ENCODE results near the gene CA12. TPM values are rescaled to one million over a fixed set of nuclear protein-coding genes. Genes with fewer than 3 reads are reported as not detected.

Gene CA12
- total and polyA plus RNA-seq, 2 of the 8 experiments (the other 6 are each of a cell fraction or from before 2014, with no cell fraction given) = 4.7 to 4.9 TPM

DNA sequence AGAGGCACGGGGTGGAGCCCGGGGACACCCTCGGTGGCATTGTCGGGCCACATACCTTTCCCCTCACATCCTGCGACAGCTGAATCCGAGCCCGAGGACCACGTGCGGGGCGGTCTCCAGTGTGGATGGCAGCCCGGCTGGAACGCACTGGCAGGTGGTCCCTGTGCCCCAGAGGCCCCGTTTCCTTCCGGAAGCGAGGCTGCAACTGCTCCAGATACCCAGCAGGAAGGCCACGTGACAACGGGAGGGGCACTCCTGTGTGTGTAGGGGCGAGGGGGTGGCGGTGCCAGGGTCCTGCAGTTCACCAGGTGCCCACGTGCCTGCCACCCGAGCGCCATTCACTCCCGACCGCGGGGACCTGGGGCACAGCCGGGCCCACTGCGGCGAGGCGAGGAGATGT, 60.2 kb downstream of the CA12 start:
- no peak overlapping the region for H3K27ac ChIP-seq (ENCODE audit: low read depth, low read length)
- FAIRE-seq (no peak), DNase-seq (ENCODE audit: low read depth in 1 of 2, low spot score in 2 of 2) (no peak)
- TF ChIP-seq POLR2AphosphoS5 (IDR thresholded peaks at IDR 0.05; ENCODE audit: low read depth, low read length) = no peak
- TF ChIP-seq NANOG (IDR thresholded peaks at IDR 0.05; ENCODE audit: insufficient read depth, low read depth, low read length, poor library complexity, severe bottlenecking) = no peak
- no peak for TF ChIP-seq FOSL1 (IDR thresholded peaks at IDR 0.05; ENCODE audit: insufficient read depth, low read depth, low read length)
- TF ChIP-seq CEBPB (IDR thresholded peaks at IDR 0.05; ENCODE audit: low read depth, low read length) = no peak
- no peak for TF ChIP-seq BACH1 (IDR thresholded peaks at IDR 0.05; ENCODE audit: low read length)
- no peak for TF ChIP-seq EGR1 (IDR thresholded peaks at IDR 0.05; ENCODE audit: borderline replicate concordance, low read depth, low read length)
- no peak for TF ChIP-seq CHD2 (IDR thresholded peaks at IDR 0.05; ENCODE audit: low read length)
- H4K5ac ChIP-seq (ENCODE audit: insufficient read length, low read depth, low read length) = no peak overlapping the region
- H2AK5ac ChIP-seq (ENCODE audit: low read depth, low read length) = no peak overlapping the region
- POLR2A ChIA-PET (ENCODE audit: partially characterized antibody) = no interaction called here
- H2BK15ac ChIP-seq (ENCODE audit: low read length) = no peak overlapping the region
- H3K4ac ChIP-seq (replicated peaks; ENCODE audit: insufficient read length, low read depth, low read length) = no peak overlapping the region
- H3K4me1 ChIP-seq (replicated peaks in 1 of 4; ENCODE audit: control insufficient read depth in 3 of 4, insufficient read depth in 4 of 4, low read length in 3 of 4) = peaks cover 0 to 7% (median under 1%) of the 10 kb centered on the region in 4 experiments; a peak in 4 of 7 replicates
- H2BK5ac ChIP-seq (ENCODE audit: low read depth, low read length) = no peak overlapping the region
- H3K79me2 ChIP-seq (ENCODE audit: control insufficient read depth in 1 of 2, insufficient read depth in 2 of 2, low read length in 2 of 2) = no peaks in the 10 kb centered on the region
- no peaks in the 10 kb centered on the region for H3K36me3 ChIP-seq (ENCODE audit: control insufficient read depth in 2 of 4, insufficient read depth in 4 of 4, low read length in 3 of 4)
- no peak overlapping the region for H2BK20ac ChIP-seq (ENCODE audit: low read length)
- no peaks in the 10 kb centered on the region for H4K20me1 ChIP-seq (replicated peaks in 1 of 2; ENCODE audit: control insufficient read depth in 1 of 2, insufficient read depth in 2 of 2, low read length in 2 of 2)
- H3K23me2 ChIP-seq (ENCODE audit: low read depth, low read length) = no peaks in the 10 kb centered on the region
- no peak overlapping the region for H3K14ac ChIP-seq (ENCODE audit: insufficient read length)
- 95% methylated on average over 29 of the region's 29 CpGs; no CpG with 5 or more reads in 1 of the 2 experiments for WGBS, 2 experiments (ENCODE audit: extremely low coverage in 1 of 2, insufficient coverage in 1 of 2, insufficient read length in 1 of 2, insufficient replicate concordance in 2 of 2, low coverage in 1 of 2, low lambda C conversion rate in 2 of 2, missing lambda C conversion rate in 1 of 2)
- H4K8ac ChIP-seq (ENCODE audit: extremely low read depth, insufficient read depth, low read length) = no peak overlapping the region
- H3K27me3 ChIP-seq (replicated peaks in 1 of 4; ENCODE audit: control insufficient read depth in 3 of 4, extremely low read depth in 1 of 4, insufficient read depth in 3 of 4, low read length in 3 of 4) = no peaks in the 10 kb centered on the region
- no peak overlapping the region for H3K56ac ChIP-seq (replicated peaks; ENCODE audit: insufficient read length, low read depth, low read length)
- H3K18ac ChIP-seq (ENCODE audit: extremely low read depth, low read length) = no peak overlapping the region
- no peak overlapping the region for H4K91ac ChIP-seq (replicated peaks; ENCODE audit: insufficient read length, low read length)
- no peak overlapping the region for H2AFZ ChIP-seq (ENCODE audit: low read length)
- no peak overlapping the region for H2BK120ac ChIP-seq (replicated peaks; ENCODE audit: low read depth, low read length)
- H3K79me1 ChIP-seq (ENCODE audit: low read depth, low read length) = no peaks in the 10 kb centered on the region
- CTCF ChIA-PET (ENCODE audit: partially characterized antibody) = interaction anchor here (0.8 kb wide), 1 partner anchor 426 kb away, joined by 3 read pairs; no protein-coding TSS in a partner anchor
- no peak overlapping the region for H3K9ac ChIP-seq (replicated peaks in 1 of 4; ENCODE audit: extremely low read depth in 1 of 4, low read depth in 3 of 4, low read length in 3 of 4)
- H2BK12ac ChIP-seq (ENCODE audit: low read depth, low read length) = no peak overlapping the region; the same call in 1 of the 2 replicates
- no peak overlapping the region for H3K23ac ChIP-seq (ENCODE audit: insufficient read length)
- H3K4me2 ChIP-seq (ENCODE audit: insufficient read depth in 1 of 2, low read depth in 2 of 2, low read length in 2 of 2) = no peak overlapping the region
- no peaks in the 10 kb centered on the region for H3K9me3 ChIP-seq (ENCODE audit: insufficient read depth in 2 of 2, low read depth in 1 of 2, low read length in 1 of 2)
- H3K4me3 ChIP-seq (ENCODE audit: extremely low read depth in 1 of 4, insufficient read depth in 2 of 4, low read depth in 3 of 4, low read length in 4 of 4) = no peak overlapping the region
